ENCODE measurements around the gene CARD18.

The CARD18 gene

DNA sequence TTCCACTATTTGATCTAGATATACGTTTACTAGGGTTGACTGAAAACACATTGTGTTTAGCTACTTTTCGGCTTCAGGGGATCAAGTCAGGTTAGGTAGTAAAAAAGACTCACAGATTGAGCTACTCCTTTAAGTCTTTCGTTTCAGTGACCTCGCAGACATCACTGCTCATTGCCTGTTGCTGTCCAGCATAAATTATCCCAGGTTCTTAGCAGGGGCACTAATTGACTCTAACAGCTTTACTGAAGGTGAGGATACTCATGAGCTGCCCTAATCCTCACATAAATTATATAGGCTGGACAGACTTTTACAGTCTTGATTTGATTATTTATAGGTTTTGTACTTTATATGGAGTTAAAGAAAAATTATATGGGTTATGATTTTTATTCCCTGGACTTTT is 3.7 kb downstream of the CARD18 start:
- no peak for DNase-seq
- H3K4me1 ChIP-seq, result no peaks in the 10 kb centered on the region
- H3K9me3 ChIP-seq, result peaks cover 0 to 6% (median under 1%) of the 10 kb centered on the region in 3 donors
- TF ChIP-seq, protein P1, sequence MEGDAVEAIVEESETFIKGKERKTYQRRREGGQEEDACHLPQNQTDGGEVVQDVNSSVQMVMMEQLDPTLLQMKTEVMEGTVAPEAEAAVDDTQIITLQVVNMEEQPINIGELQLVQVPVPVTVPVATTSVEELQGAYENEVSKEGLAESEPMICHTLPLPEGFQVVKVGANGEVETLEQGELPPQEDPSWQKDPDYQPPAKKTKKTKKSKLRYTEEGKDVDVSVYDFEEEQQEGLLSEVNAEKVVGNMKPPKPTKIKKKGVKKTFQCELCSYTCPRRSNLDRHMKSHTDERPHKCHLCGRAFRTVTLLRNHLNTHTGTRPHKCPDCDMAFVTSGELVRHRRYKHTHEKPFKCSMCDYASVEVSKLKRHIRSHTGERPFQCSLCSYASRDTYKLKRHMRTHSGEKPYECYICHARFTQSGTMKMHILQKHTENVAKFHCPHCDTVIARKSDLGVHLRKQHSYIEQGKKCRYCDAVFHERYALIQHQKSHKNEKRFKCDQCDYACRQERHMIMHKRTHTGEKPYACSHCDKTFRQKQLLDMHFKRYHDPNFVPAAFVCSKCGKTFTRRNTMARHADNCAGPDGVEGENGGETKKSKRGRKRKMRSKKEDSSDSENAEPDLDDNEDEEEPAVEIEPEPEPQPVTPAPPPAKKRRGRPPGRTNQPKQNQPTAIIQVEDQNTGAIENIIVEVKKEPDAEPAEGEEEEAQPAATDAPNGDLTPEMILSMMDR (IDR thresholded peaks at IDR 0.05), result no peak
- no peaks in the 10 kb centered on the region for H3K27me3 ChIP-seq
- H3K27ac ChIP-seq, result no peak overlapping the region
- intact Hi-C loops (cut with DNase I; ENCODE audit: low total_unique reads), result no loop called here
- H3K36me3 ChIP-seq, result no peaks in the 10 kb centered on the region
- H3K4me3 ChIP-seq, result no peak overlapping the region

DNA sequence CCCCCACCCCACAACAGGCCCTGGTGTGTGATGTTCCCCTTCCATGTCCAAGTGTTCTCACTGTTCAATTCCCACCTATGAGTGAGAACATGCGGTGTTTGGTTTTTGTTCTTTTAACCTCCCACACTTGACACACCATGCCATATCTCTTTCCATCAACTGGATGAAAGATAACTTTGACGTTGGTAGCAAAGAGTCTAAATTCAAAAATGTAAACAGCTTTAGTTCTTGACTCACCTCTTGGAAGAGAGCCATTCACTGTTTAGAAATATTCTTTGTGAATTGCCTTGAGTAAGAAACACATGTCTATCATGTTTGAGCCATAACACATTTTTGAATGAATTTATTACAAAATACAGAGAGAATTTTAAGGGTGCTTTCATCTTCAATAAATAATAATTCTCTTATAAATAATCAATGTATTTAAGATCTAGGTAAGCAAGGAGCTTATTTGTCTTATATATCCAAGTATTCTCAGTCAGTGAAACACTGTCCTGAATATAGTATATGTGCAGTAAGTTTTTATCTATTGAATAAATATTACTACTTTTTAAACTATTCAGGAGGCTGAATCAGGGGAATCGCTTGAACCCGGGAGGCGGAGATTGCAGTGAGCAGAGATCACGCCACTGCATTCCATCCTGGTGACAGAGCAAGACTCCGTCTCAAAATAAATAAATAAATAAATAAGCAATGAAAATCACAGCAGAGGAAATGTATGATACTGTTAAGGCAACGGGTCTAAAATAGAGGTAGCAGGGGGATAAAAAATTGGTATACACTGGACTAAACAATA is 6.7 kb downstream of the CARD18 start:
- Histone ChIP-seq H3K4me3 (no peak overlapping the region), H3K36me3 (no peaks in the 10 kb centered on the region), H3K27me3 (no peaks in the 10 kb centered on the region), H3K27ac (no peak overlapping the region), H3K4me1 (no peaks in the 10 kb centered on the region), H3K9me3 (peaks cover 0 to 6% (median 5%) of the 10 kb centered on the region in 3 donors)
- no peak for DNase-seq
- intact Hi-C loops (cut with DNase I; ENCODE audit: low total_unique reads), result no loop called here
- TF ChIP-seq, protein P1 (IDR thresholded peaks at IDR 0.05), result no peak

DNA sequence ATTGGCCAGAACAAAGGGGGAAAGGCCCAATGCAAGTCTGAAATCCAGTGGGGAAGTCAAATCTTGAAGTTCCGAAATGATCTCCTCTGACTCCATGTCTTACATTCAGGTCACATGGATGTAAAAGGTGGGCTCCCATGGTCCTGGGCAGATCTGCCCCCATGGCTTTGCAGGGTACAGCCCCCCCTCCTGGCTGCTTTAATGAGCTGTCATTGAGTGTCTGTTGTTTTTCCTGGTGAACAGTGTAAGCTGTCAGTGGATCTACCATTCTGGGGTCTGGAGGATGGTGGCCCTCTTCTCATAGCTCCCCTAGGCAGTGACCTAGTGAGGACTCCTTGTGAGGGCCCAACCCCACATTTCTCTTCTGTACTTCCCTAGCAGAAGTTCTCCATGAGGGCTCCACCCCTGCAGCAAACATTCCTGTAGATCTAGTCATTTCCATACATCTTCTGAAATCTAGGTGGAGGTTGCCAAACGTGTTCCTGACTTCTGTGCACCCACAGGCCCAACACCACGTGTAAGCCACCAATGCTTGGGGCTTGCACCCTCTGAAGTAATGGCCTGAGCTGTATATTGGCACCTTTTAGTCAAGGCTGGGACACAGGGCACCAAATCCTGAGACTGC is 9.3 kb downstream of the CARD18 start:
- TF ChIP-seq, protein P1 (IDR thresholded peaks at IDR 0.05), result no peak
- H3K27me3 ChIP-seq, result no peaks in the 10 kb centered on the region

DNA sequence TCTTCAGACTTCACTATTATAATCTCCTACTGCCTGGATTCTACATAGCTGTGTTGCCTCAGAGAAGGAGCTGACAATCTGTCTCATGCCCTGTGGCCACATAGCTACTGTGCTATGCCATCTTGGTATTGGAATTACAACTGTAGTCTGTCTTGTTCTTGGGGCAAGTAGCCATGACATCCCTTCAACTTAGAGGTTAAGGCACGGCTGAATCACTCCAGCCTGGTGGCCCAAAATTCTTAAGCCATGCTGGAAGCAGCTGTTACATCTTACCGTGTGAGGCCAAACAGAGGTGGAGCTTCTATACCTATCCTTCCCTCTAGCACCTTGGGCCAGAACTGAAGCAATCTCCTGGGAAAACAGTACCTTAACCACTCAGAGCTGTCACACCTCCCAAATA is 14.8 kb downstream of the CARD18 start:
- Histone ChIP-seq H3K4me3 (no peak overlapping the region), H3K9me3 (no peaks in the 10 kb centered on the region), H3K27me3 (no peaks in the 10 kb centered on the region), H3K27ac (no peak overlapping the region), H3K4me1 (no peaks in the 10 kb centered on the region), H3K36me3 (no peaks in the 10 kb centered on the region)
- intact Hi-C loops (cut with DNase I; ENCODE audit: low total_unique reads), result no loop called here
- TF ChIP-seq, protein P1 (IDR thresholded peaks at IDR 0.05), result no peak
- DNase-seq, result no peak

More for the DNA sequence above, 9.3 kb downstream of the CARD18 start:
- no peaks in the 10 kb centered on the region for H3K36me3 ChIP-seq
- H3K27ac ChIP-seq, result no peak overlapping the region
- H3K9me3 ChIP-seq, result peaks cover 0 to 6% (median 5%) of the 10 kb centered on the region in 3 donors
- no peak for DNase-seq
- no peak overlapping the region for H3K4me3 ChIP-seq
- intact Hi-C loops (cut with DNase I; ENCODE audit: low total_unique reads), result no loop called here
- no peaks in the 10 kb centered on the region for H3K4me1 ChIP-seq

DNA sequence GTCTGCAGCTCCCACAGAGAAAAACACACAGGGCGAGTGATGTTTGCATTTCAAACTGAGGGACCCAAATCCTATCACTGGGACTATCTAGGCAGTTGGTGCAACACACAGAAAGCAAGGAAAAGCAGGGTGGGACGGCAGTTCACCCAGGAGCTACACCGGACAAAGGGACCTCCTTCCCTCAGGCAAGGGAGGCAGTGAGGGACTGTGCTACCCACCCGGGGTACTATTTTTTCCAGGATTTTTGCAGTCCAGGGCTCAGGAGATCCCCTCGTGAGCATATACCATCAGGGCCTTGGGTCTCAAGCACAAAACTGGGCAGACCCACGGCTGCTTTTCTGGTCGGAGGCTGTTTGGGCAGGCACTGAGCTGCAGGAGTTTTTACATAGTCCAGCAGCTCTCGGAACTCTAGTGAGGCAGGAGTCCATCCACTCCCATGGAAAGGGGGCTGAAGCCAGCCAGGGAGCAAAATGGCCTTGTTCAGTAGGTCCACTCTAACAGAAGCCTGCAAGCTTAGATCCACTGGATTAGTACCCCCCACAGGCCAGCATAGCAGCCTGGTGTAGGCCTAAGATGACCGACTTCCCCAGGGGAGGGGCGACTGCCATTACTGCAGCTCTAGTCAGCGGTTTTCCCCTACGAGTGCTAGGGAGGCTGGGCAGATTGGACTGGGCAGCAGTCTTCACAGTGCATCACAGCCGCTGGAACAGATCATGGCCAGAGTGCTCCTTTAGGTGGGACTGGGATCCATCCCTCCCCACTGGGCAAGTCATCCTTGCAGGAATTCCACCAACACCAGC is 28.2 kb downstream of the CARD18 start:
- Histone ChIP-seq H3K27ac (no peak overlapping the region), H3K4me3 (no peak overlapping the region), H3K27me3 (no peaks in the 10 kb centered on the region), H3K36me3 (no peaks in the 10 kb centered on the region), H3K9me3 (no peaks in the 10 kb centered on the region), H3K4me1 (no peaks in the 10 kb centered on the region)
- TF ChIP-seq, protein P1 (IDR thresholded peaks at IDR 0.05), result no peak
- intact Hi-C loops (cut with DNase I; ENCODE audit: low total_unique reads), result no loop called here
- DNase-seq, result no peak

Data from tibial artery (tissue), 4 donors.